GM23338 (cell line): ENCODE measurements around the gene C11orf91. TPM values are rescaled to one million over a fixed set of nuclear protein-coding genes. Genes with fewer than 3 reads are reported as not detected.

ENCODE experiments used
- ATAC-seq: fragments of 200-7000 bp; cut with Tn5 transposase; 3 replicates; pipeline ENCODE4 v1.9.1; 2020
- DNase-seq: peaks from one replicate; pipeline ENCODE4 v3.0.0-alpha.2; 2015; ENCODE audit warnings: low spot score
- H2AFZ ChIP-seq: fragments of 200-600 bp; sonication (generic); 2 replicates; pipeline ENCODE4 v1.8.0; 2016; ENCODE audit warnings: antibody characterized with exemption, mild to moderate bottlenecking, moderate library complexity
- H3F3A ChIP-seq: fragments of 200-600 bp; sonication (generic); replicated peaks from 2 replicates; pipeline ENCODE4 v1.8.0; 2017; ENCODE audit warnings: antibody characterized with exemption, mixed run types, low read depth
- H3K27ac ChIP-seq: fragments of 200-600 bp; sonication (generic); 2 replicates; pipeline ENCODE4 v1.6.1; 2016; ENCODE audit warnings: low read depth
- H3K27me3 ChIP-seq: fragments of 200-600 bp; sonication (generic); 2 replicates; pipeline ENCODE4 v1.8.0; 2016; ENCODE audit warnings: mild to moderate bottlenecking, mixed run types, moderate library complexity; ENCODE audit not compliant: insufficient read depth
- H3K36me3 ChIP-seq: fragments of 200-600 bp; sonication (generic); 2 replicates; pipeline ENCODE4 v1.8.0; 2016; ENCODE audit warnings: mild to moderate bottlenecking; ENCODE audit not compliant: insufficient read depth
- H3K4me1 ChIP-seq: fragments of 200-600 bp; sonication (generic); 2 replicates; pipeline ENCODE4 v1.8.0; 2016; ENCODE audit warnings: mild to moderate bottlenecking, moderate library complexity; ENCODE audit not compliant: insufficient read depth
- H3K4me2 ChIP-seq: fragments of 200-600 bp; sonication (generic); 2 replicates; pipeline ENCODE4 v1.7.1; 2017; ENCODE audit warnings: mixed run types
- H3K4me3 ChIP-seq: fragments of 200-600 bp; sonication (generic); 2 replicates; pipeline ENCODE4 v1.6.1; 2016; ENCODE audit warnings: mixed run types
- H3K79me2 ChIP-seq: fragments of 200-600 bp; sonication (generic); replicated peaks from 2 replicates; pipeline ENCODE4 v1.8.0; 2017; ENCODE audit warnings: mild to moderate bottlenecking; ENCODE audit not compliant: insufficient read depth
- H3K9me2 ChIP-seq: fragments of 200-600 bp; sonication (generic); 2 replicates; pipeline ENCODE4 v1.8.0; 2017; ENCODE audit not compliant: insufficient read depth
- H4K20me1 ChIP-seq: fragments of 200-600 bp; sonication (generic); replicated peaks from 2 replicates; pipeline ENCODE4 v1.8.0; 2017; ENCODE audit warnings: mild to moderate bottlenecking; ENCODE audit not compliant: insufficient read depth
- H3K27ac Mint-ChIP-seq: 2 replicates; pipeline ENCODE4 v1.8.0; 2020; ENCODE audit warnings: inconsistent platforms, mild to moderate bottlenecking, moderate library complexity, mixed read lengths
- H3K27me3 Mint-ChIP-seq: 3 replicates; pipeline ENCODE4 v1.8.0; 2022; ENCODE audit warnings: low read depth, mild to moderate bottlenecking, moderate library complexity, mixed read lengths, inconsistent platforms; ENCODE audit not compliant: insufficient read depth, poor library complexity
- H3K36me3 Mint-ChIP-seq: 3 replicates; pipeline ENCODE4 v1.8.0; 2021; ENCODE audit warnings: low read depth, mild to moderate bottlenecking, inconsistent platforms, moderate library complexity, mixed read lengths
- H3K4me1 Mint-ChIP-seq: 3 replicates; pipeline ENCODE4 v1.8.0; 2020; ENCODE audit warnings: mild to moderate bottlenecking, inconsistent platforms, mixed read lengths
- H3K4me3 Mint-ChIP-seq: 3 replicates; pipeline ENCODE4 v1.8.0; 2021; ENCODE audit warnings: moderate library complexity, mild to moderate bottlenecking, inconsistent platforms, mixed read lengths
- H3K9me3 Mint-ChIP-seq: 3 replicates; pipeline ENCODE4 v1.8.0; 2020; ENCODE audit warnings: moderate library complexity, mild to moderate bottlenecking, inconsistent platforms, mixed read lengths
- CREB1 ChIP-seq: fragments of 250-450 bp; sonication (Bioruptor Pico); IDR thresholded peaks from 2 replicates; pipeline ENCODE4 v1.5.0; 2020; ENCODE audit warnings: low read depth, mild to moderate bottlenecking, moderate library complexity
- CTCF ChIP-seq, 2 experiments: fragments of 200-600 bp in 1 of 2; sonication (generic) in 1 of 2; conservative IDR thresholded peaks; 2 replicates each; pipeline versions ENCODE4 v1.5.1 to v1.6.1; 2016 to 2017; ENCODE audit warnings: antibody characterized with exemption in 2 of 2, low read depth in 2 of 2, mild to moderate bottlenecking in 2 of 2, moderate library complexity in 1 of 2
- ETS1 ChIP-seq: IDR thresholded peaks from 2 replicates; pipeline ENCODE4 v1.6.1; 2016; ENCODE audit warnings: antibody characterized with exemption
- EZH2 ChIP-seq: fragments of 200-600 bp; sonication (generic); IDR thresholded peaks from one replicate; pipeline ENCODE4 v1.8.0; 2017; ENCODE audit warnings: antibody characterized with exemption, mild to moderate bottlenecking, low read depth; ENCODE audit not compliant: unreplicated experiment
- EZH2phosphoT487 ChIP-seq: fragments of 200-600 bp; sonication (generic); IDR thresholded peaks from one replicate; pipeline ENCODE4 v1.8.1; 2018; ENCODE audit warnings: antibody characterized with exemption; ENCODE audit not compliant: unreplicated experiment
- JUNB ChIP-seq: IDR thresholded peaks from one replicate; pipeline ENCODE4 v1.6.1; 2016; ENCODE audit warnings: antibody characterized with exemption; ENCODE audit not compliant: unreplicated experiment
- NANOG ChIP-seq: IDR thresholded peaks from 2 replicates; pipeline ENCODE4 v1.6.1; 2016; ENCODE audit warnings: antibody characterized with exemption, borderline replicate concordance
- POLR2AphosphoS5 ChIP-seq: IDR thresholded peaks from 2 replicates; pipeline ENCODE4 v1.6.1; 2016; ENCODE audit warnings: antibody characterized with exemption, low read depth
- REST ChIP-seq: IDR thresholded peaks from one replicate; pipeline ENCODE4 v1.6.1; 2018; ENCODE audit warnings: antibody characterized with exemption; ENCODE audit not compliant: unreplicated experiment
- STAT1 ChIP-seq: IDR thresholded peaks from one replicate; pipeline ENCODE4 v1.6.1; 2016; ENCODE audit warnings: antibody characterized with exemption; ENCODE audit not compliant: unreplicated experiment
- ZNF331 ChIP-seq: fragments of 250-450 bp; sonication (Bioruptor Pico); IDR thresholded peaks from 2 replicates; pipeline ENCODE4 v1.5.0; 2020; ENCODE audit warnings: low read depth, mild to moderate bottlenecking, moderate library complexity
- polyA plus RNA-seq: library from polyadenylated mRNA; unstranded; fragments of >200 nt; fragmentation: Nextera tagmentation; extraction: Ambion mirVana; gene quantifications from 2 replicates; pipeline ENCODE4 v1.2.1, GENCODE V29; 2016
- total RNA-seq: library from RNA; depleted of rRNA; stranded (reverse); fragments of >200 nt; shearing (Covaris generic); gene quantifications from 2 replicates; pipeline ENCODE4 v1.2.3, GENCODE V29; 2014

Gene C11orf91
- total and polyA plus RNA-seq, 2 experiments from 2014 or later = not detected

GRCh38 chr11:33742249-33742851 lies 41.7 kb upstream of the C11orf91 start:
- no peaks in the 10 kb centered on the region for H3F3A ChIP-seq
- H3K27me3 Mint-ChIP-seq = no peaks in the 10 kb centered on the region

GRCh38 chr11:33741806-33742205 lies 41.2 kb upstream of the C11orf91 start:
- no peak for ATAC-seq
- H3K9me3 Mint-ChIP-seq = no peaks in the 10 kb centered on the region
- H2AFZ ChIP-seq = no peak overlapping the region
- no peaks in the 10 kb centered on the region for H3K9me2 ChIP-seq
- H3K27ac Mint-ChIP-seq = no peak overlapping the region
- H3K4me1 Mint-ChIP-seq = peaks cover 7% of the 10 kb centered on the region
- no peak overlapping the region for H3K27ac ChIP-seq
- H3K27me3 Mint-ChIP-seq = peaks cover 2% of the 10 kb centered on the region
- DNase-seq = no peak
- no peak overlapping the region for H3K4me2 ChIP-seq
- H3K4me1 ChIP-seq = peaks cover 8% of the 10 kb centered on the region; the same call in 1 of the 2 replicates
- H3F3A ChIP-seq = no peaks in the 10 kb centered on the region
- H3K4me3 Mint-ChIP-seq = no peak overlapping the region
- H3K36me3 Mint-ChIP-seq = no peaks in the 10 kb centered on the region
- no peak overlapping the region for H3K4me3 ChIP-seq
- H3K36me3 ChIP-seq = no peaks in the 10 kb centered on the region
- H4K20me1 ChIP-seq = no peaks in the 10 kb centered on the region
- H3K79me2 ChIP-seq = no peaks in the 10 kb centered on the region
- no peaks in the 10 kb centered on the region for H3K27me3 ChIP-seq
- TF ChIP-seq ZNF331 (CRISPR knock-in tag) (no peak), STAT1 (no peak), REST (no peak), CTCF (conservative IDR thresholded peaks at IDR 0.05; ENCODE audit: low read depth in 2 of 2) (no peak), EZH2phosphoT487 (no peak), EZH2 (no peak), CREB1 (CRISPR knock-in tag) (no peak), POLR2AphosphoS5 (no peak)

More at GRCh38 chr11:33742249-33742851, 41.7 kb upstream of the C11orf91 start:
- H3K9me3 Mint-ChIP-seq = no peaks in the 10 kb centered on the region
- peaks cover 3% of the 10 kb centered on the region; the same call in 2 of the 3 replicates for H3K4me1 Mint-ChIP-seq
- no peak overlapping the region for H2AFZ ChIP-seq
- H3K9me2 ChIP-seq = no peaks in the 10 kb centered on the region
- no peaks in the 10 kb centered on the region for H4K20me1 ChIP-seq
- H3K4me2 ChIP-seq = no peak overlapping the region
- H3K27ac ChIP-seq = no peak overlapping the region
- DNase-seq (no peak), ATAC-seq (no peak)
- no peak overlapping the region for H3K4me3 ChIP-seq
- no peaks in the 10 kb centered on the region for H3K36me3 Mint-ChIP-seq
- no peak overlapping the region for H3K4me3 Mint-ChIP-seq
- H3K79me2 ChIP-seq = no peaks in the 10 kb centered on the region
- TF ChIP-seq STAT1 (no peak), CTCF (conservative IDR thresholded peaks at IDR 0.05; ENCODE audit: low read depth in 2 of 2) (peak in 1 of 2 experiments; percentile 37; a peak in 3 of 4 replicates), CREB1 (CRISPR knock-in tag) (no peak), NANOG (no peak), ETS1 (no peak), JUNB (no peak), EZH2phosphoT487 (no peak), EZH2 (no peak), POLR2AphosphoS5 (no peak)
- H3K27ac Mint-ChIP-seq = no peak overlapping the region
- no peaks in the 10 kb centered on the region for H3K27me3 ChIP-seq
- H3K36me3 ChIP-seq = no peaks in the 10 kb centered on the region
- peaks cover 3% of the 10 kb centered on the region; the same call in 1 of the 2 replicates for H3K4me1 ChIP-seq
